ENCODE measurements around the gene RASGRP4.
A peak's percentile ranks its signal among the peaks of the same experiment; 100 is the strongest.

Gene RASGRP4

GRCh38 chr19:38386971-38387549, 39.0 kb downstream of the RASGRP4 start:
- Histone ChIP-seq H4K20me1 (ENCODE audit: insufficient read depth, low read length, poor library complexity, severe bottlenecking) (no peaks in the 10 kb centered on the region), H3F3A (ENCODE audit: low read depth) (no peaks in the 10 kb centered on the region), H3K9ac (ENCODE audit: low read depth, low read length, poor library complexity, severe bottlenecking) (no peak overlapping the region), H3K9me2 (replicated peaks; ENCODE audit: low read depth, low read length) (no peaks in the 10 kb centered on the region), H3K4me2 (ENCODE audit: low read depth, low read length, poor library complexity, severe bottlenecking) (peak overlapping the region; percentile 93), H3K36me3 (ENCODE audit: insufficient read depth, low read length) (peaks cover 18% of the 10 kb centered on the region; the same call in 1 of the 2 replicates), H3K9me3 (ENCODE audit: insufficient read depth, low read depth, low read length) (no peaks in the 10 kb centered on the region), H3K4me3 (ENCODE audit: low read length, poor library complexity, severe bottlenecking) (no peak overlapping the region), H3K27me3 (ENCODE audit: insufficient read depth, low read length, poor library complexity, severe bottlenecking) (no peaks in the 10 kb centered on the region), H3K4me1 (ENCODE audit: insufficient read depth, low read length, poor library complexity, severe bottlenecking) (peaks cover 5% of the 10 kb centered on the region), H2AFZ (ENCODE audit: low read length) (no peak overlapping the region), H3K79me2 (ENCODE audit: insufficient read depth, low read length) (no peaks in the 10 kb centered on the region)
- no peak for TF ChIP-seq CTCF (conservative IDR thresholded peaks at IDR 0.05; ENCODE audit: low read length)
- TF ChIP-seq EZH2phosphoT487 (IDR thresholded peaks at IDR 0.05; ENCODE audit: borderline replicate concordance): no peak

- Histone ChIP-seq H3K36me3 (ENCODE audit: insufficient read depth, low read length) (peaks cover 24% of the 10 kb centered on the region; the same call in 1 of the 2 replicates), H3F3A (ENCODE audit: low read depth) (no peaks in the 10 kb centered on the region), H3K4me3 (ENCODE audit: low read length, poor library complexity, severe bottlenecking) (no peak overlapping the region), H2AFZ (ENCODE audit: low read length) (no peak overlapping the region), H3K79me2 (ENCODE audit: insufficient read depth, low read length) (no peaks in the 10 kb centered on the region), H3K4me1 (ENCODE audit: insufficient read depth, low read length, poor library complexity, severe bottlenecking) (peaks cover 5% of the 10 kb centered on the region), H3K9me3 (ENCODE audit: insufficient read depth, low read depth, low read length) (no peaks in the 10 kb centered on the region), H3K27me3 (ENCODE audit: insufficient read depth, low read length, poor library complexity, severe bottlenecking) (no peaks in the 10 kb centered on the region), H3K4me2 (ENCODE audit: low read depth, low read length, poor library complexity, severe bottlenecking) (no peak overlapping the region), H3K9ac (ENCODE audit: low read depth, low read length, poor library complexity, severe bottlenecking) (no peak overlapping the region), H3K9me2 (replicated peaks; ENCODE audit: low read depth, low read length) (no peaks in the 10 kb centered on the region), H4K20me1 (ENCODE audit: insufficient read depth, low read length, poor library complexity, severe bottlenecking) (no peaks in the 10 kb centered on the region)
- no peak for TF ChIP-seq CTCF (conservative IDR thresholded peaks at IDR 0.05; ENCODE audit: low read length)
- no peak for TF ChIP-seq EZH2phosphoT487 (IDR thresholded peaks at IDR 0.05; ENCODE audit: borderline replicate concordance)
Measured at GRCh38 chr19:38386300-38386970, 39.6 kb downstream of the RASGRP4 start.

- Histone ChIP-seq H3K4me3 (ENCODE audit: low read length, poor library complexity, severe bottlenecking) (no peak overlapping the region), H3K36me3 (ENCODE audit: insufficient read depth, low read length) (peaks cover 30% of the 10 kb centered on the region; the same call in 1 of the 2 replicates), H2AFZ (ENCODE audit: low read length) (no peak overlapping the region), H3K9me3 (ENCODE audit: insufficient read depth, low read depth, low read length) (no peaks in the 10 kb centered on the region), H3K27me3 (ENCODE audit: insufficient read depth, low read length, poor library complexity, severe bottlenecking) (no peaks in the 10 kb centered on the region), H3K9me2 (replicated peaks; ENCODE audit: low read depth, low read length) (no peaks in the 10 kb centered on the region), H4K20me1 (ENCODE audit: insufficient read depth, low read length, poor library complexity, severe bottlenecking) (no peaks in the 10 kb centered on the region), H3K4me2 (ENCODE audit: low read depth, low read length, poor library complexity, severe bottlenecking) (no peak overlapping the region), H3K9ac (ENCODE audit: low read depth, low read length, poor library complexity, severe bottlenecking) (no peak overlapping the region), H3F3A (ENCODE audit: low read depth) (no peaks in the 10 kb centered on the region), H3K4me1 (ENCODE audit: insufficient read depth, low read length, poor library complexity, severe bottlenecking) (peaks cover 5% of the 10 kb centered on the region), H3K79me2 (ENCODE audit: insufficient read depth, low read length) (no peaks in the 10 kb centered on the region)
- TF ChIP-seq CTCF (conservative IDR thresholded peaks at IDR 0.05; ENCODE audit: low read length) (no peak), EZH2phosphoT487 (IDR thresholded peaks at IDR 0.05; ENCODE audit: borderline replicate concordance) (no peak)
Measured at GRCh38 chr19:38385804-38386257, 40.2 kb downstream of the RASGRP4 start.
